ENCODE results near the gene PDX1. TPM values are rescaled to one million over a fixed set of nuclear protein-coding genes. Genes with fewer than 3 reads are reported as not detected.

Gene PDX1
- polyA plus RNA-seq, 1 of the 3 experiments (the other 2 are of a cell fraction): not detected

GRCh38 chr13:27927444-27928352 is 7.9 kb downstream of the PDX1 start:
- Histone ChIP-seq H3K79me2 (ENCODE audit: insufficient read depth) (no peaks in the 10 kb centered on the region), H3K27ac (ENCODE audit: low read depth in 2 of 2, low read length in 1 of 2) (no peak overlapping the region), H3K4me3 (ENCODE audit: low read depth in 2 of 2, low read length in 1 of 2) (no peak overlapping the region), H3K4me2 (no peak overlapping the region), H2AFZ (ENCODE audit: low read depth) (no peak overlapping the region), H3K4me1 (ENCODE audit: control insufficient read depth in 1 of 2, insufficient read depth in 2 of 2, low read depth in 1 of 2, low read length in 1 of 2) (no peaks in the 10 kb centered on the region), H4K20me1 (ENCODE audit: insufficient read depth) (no peaks in the 10 kb centered on the region), H3F3A (replicated peaks; ENCODE audit: insufficient read depth) (no peaks in the 10 kb centered on the region), H3K9ac (no peak overlapping the region), H3K36me3 (replicated peaks in 1 of 2; ENCODE audit: control insufficient read depth in 1 of 2, insufficient read depth in 2 of 2, low read length in 1 of 2) (no peaks in the 10 kb centered on the region), H3K27me3 (ENCODE audit: insufficient read depth) (peaks cover 84% of the 10 kb centered on the region), H3K9me3 (no peaks in the 10 kb centered on the region), H3K9me2 (no peaks in the 10 kb centered on the region)
- DNase-seq: no peak
- 19% methylated on average over 48 of the region's 53 CpGs for WGBS (ENCODE audit: low lambda C conversion rate)
- ChIA-PET CTCF (interaction anchor here (1.6 kb wide), 2 partner anchors 11 to 25 kb away, joined by 4 to 5 read pairs; no protein-coding TSS in a partner anchor), POLR2A (no interaction called here)
- TF ChIP-seq EP300 (IDR thresholded peaks at IDR 0.05; ENCODE audit: borderline replicate concordance in 1 of 2, low read depth in 1 of 2, low read length in 1 of 2) (no peak), NFIC (IDR thresholded peaks at IDR 0.05; ENCODE audit: borderline replicate concordance) (no peak), RCOR1 (IDR thresholded peaks at IDR 0.05; ENCODE audit: low read length) (no peak), ZBTB33 (IDR thresholded peaks at IDR 0.05; ENCODE audit: borderline replicate concordance, low read depth) (no peak), FOSL2 (IDR thresholded peaks at IDR 0.05; ENCODE audit: borderline replicate concordance, low read depth) (no peak), CTCF (IDR thresholded peaks at IDR 0.05) (no peak), TAF1 (IDR thresholded peaks at IDR 0.05; ENCODE audit: borderline replicate concordance, low read depth, low read length) (no peak), SMC3 (IDR thresholded peaks at IDR 0.05; ENCODE audit: low read depth, low read length) (no peak), ELF1 (IDR thresholded peaks at IDR 0.05) (no peak), RXRA (IDR thresholded peaks at IDR 0.05; ENCODE audit: borderline replicate concordance, low read depth) (no peak), PBX3 (IDR thresholded peaks at IDR 0.05) (no peak), RAD21 (IDR thresholded peaks at IDR 0.05; ENCODE audit: low read length) (no peak), TEAD4 (IDR thresholded peaks at IDR 0.05; ENCODE audit: borderline replicate concordance, insufficient read depth) (no peak), TCF12 (IDR thresholded peaks at IDR 0.05) (no peak)
- TF ChIP-seq, protein P1, sequence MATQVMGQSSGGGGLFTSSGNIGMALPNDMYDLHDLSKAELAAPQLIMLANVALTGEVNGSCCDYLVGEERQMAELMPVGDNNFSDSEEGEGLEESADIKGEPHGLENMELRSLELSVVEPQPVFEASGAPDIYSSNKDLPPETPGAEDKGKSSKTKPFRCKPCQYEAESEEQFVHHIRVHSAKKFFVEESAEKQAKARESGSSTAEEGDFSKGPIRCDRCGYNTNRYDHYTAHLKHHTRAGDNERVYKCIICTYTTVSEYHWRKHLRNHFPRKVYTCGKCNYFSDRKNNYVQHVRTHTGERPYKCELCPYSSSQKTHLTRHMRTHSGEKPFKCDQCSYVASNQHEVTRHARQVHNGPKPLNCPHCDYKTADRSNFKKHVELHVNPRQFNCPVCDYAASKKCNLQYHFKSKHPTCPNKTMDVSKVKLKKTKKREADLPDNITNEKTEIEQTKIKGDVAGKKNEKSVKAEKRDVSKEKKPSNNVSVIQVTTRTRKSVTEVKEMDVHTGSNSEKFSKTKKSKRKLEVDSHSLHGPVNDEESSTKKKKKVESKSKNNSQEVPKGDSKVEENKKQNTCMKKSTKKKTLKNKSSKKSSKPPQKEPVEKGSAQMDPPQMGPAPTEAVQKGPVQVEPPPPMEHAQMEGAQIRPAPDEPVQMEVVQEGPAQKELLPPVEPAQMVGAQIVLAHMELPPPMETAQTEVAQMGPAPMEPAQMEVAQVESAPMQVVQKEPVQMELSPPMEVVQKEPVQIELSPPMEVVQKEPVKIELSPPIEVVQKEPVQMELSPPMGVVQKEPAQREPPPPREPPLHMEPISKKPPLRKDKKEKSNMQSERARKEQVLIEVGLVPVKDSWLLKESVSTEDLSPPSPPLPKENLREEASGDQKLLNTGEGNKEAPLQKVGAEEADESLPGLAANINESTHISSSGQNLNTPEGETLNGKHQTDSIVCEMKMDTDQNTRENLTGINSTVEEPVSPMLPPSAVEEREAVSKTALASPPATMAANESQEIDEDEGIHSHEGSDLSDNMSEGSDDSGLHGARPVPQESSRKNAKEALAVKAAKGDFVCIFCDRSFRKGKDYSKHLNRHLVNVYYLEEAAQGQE (IDR thresholded peaks at IDR 0.05; ENCODE audit: low read depth, low read length): no peak
- TF ChIP-seq, protein P2, sequence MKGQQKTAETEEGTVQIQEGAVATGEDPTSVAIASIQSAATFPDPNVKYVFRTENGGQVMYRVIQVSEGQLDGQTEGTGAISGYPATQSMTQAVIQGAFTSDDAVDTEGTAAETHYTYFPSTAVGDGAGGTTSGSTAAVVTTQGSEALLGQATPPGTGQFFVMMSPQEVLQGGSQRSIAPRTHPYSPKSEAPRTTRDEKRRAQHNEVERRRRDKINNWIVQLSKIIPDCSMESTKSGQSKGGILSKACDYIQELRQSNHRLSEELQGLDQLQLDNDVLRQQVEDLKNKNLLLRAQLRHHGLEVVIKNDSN (IDR thresholded peaks at IDR 0.05; ENCODE audit: borderline replicate concordance, low read depth): no peak
- TF ChIP-seq, protein P3, sequence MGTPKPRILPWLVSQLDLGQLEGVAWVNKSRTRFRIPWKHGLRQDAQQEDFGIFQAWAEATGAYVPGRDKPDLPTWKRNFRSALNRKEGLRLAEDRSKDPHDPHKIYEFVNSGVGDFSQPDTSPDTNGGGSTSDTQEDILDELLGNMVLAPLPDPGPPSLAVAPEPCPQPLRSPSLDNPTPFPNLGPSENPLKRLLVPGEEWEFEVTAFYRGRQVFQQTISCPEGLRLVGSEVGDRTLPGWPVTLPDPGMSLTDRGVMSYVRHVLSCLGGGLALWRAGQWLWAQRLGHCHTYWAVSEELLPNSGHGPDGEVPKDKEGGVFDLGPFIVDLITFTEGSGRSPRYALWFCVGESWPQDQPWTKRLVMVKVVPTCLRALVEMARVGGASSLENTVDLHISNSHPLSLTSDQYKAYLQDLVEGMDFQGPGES (IDR thresholded peaks at IDR 0.05; ENCODE audit: low read depth, low read length): no peak
